HG03432 (cell line): ENCODE measurements around the gene COA7.

Experiments used
- ATAC-seq: cut with Tn5 transposase; IDR thresholded peaks from one replicate; pipeline ENCODE4 v1.9.1; 2021; ENCODE audit warnings: mild to moderate bottlenecking, moderate library complexity; ENCODE audit not compliant: unreplicated experiment

Gene COA7

DNA sequence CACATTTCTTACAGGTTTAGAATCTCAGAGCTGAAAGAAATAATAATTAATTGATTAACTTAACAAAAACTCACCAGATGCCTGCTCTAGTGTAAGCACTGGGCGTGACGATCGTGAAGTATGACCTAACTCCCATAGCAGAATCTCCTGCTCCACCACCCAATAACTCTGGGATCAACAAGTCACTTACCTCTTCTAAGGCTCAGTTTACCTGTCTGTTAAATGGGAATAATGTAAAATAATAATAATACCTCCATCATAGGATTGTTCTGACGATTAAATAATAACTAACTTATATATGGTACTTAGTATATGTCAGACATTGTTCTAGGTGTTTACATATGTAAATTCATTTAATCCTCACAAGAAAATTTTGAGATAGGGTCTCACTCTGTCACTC, 24.6 kb downstream of the COA7 start:
- ATAC-seq: no peak

DNA sequence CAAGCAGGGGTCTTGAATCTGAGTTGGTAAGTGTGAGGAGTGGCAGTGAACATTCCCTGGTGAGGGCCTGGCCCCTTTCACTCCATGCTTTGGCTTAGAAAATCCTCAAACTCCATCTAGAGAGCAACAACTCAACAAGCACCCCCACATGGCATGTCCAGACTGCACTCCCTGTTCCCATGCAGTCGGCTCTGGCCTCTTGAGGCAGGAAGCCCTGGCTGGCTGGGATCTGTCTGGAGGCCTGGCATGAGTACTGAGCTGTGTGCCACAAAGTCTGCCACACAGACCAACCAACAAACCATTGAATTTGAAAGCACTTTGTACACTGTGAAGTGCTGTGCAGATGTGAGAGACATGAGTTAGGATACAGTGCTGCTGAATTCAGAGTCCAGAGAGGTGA, 25.2 kb downstream of the COA7 start:
- ATAC-seq: no peak

DNA sequence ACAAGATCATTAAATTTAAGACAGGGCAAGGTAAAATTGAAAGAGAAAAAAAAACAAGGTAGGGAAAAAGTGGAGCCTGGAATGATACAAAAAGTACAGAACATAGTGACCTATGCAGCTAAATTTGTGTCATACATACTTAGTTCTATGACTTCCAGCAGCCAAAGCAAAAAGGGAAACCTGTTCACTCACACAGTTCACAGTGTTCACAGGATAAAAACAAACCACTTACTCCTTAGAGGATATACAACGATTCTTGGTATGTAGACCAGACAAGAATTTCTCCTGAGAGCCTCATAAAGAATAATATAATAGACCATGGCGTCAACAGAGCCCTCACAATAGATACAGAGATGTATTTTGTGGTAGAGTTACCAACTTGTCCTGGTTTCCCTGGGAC, 27.5 kb downstream of the COA7 start:
- no peak for ATAC-seq

DNA sequence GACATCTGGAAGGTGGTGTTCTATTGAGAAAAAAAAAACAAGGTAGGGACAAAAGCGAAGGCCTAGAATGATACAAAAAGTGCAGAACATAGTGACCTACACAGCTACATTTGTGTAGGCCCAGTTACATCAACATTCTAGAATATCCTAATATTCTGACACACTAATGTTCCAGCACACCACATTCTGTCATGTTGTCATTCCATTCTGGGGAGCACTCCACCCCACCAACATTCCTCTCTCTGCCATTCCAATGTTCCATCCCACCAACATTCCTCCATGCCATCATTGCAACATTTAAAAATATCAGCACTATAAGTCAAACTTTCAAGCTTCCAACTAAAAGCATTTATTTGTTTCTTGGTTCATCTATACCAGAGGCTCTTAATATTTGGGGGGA, 28.5 kb downstream of the COA7 start:
- no peak for ATAC-seq

DNA sequence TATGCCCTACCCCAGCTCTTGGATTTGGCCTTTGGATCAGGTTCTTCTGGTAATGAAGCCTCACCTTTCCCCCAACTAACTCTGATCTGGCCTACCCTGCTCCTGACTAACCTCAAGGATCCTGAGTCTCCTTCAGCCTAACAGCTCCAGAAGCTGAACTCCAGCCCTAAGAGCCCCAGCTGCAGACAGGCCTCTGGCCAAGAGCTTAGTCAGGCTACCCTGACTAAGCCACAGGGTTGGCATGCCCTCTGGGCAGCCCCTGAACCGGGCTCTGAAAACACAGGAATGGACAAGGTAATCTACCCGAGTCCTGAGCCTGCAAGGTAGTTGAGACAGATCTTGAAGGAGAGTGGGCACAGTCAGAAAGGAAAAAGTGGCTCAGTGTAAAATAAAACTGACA, 29.4 kb downstream of the COA7 start:
- ATAC-seq: no peak

DNA sequence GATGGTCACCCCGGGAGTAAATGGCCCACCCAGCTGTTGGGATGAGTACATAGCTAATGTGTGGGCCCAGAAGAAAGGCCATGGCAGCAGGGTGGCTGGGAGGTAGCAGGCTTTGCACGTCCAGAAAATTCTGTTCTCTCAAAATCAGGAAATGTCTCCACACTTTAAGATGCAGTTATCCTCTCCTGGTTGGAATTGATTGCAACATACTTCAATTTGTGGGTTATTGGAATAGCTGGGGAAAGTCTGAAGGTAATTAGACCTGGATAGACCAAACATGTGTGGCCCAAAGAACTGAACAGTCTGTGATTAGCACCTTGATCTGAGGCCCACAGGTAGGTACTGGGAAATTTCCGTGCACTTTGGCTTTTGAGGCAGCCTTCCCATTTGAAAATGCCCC, 30.2 kb downstream of the COA7 start:
- ATAC-seq: no peak

DNA sequence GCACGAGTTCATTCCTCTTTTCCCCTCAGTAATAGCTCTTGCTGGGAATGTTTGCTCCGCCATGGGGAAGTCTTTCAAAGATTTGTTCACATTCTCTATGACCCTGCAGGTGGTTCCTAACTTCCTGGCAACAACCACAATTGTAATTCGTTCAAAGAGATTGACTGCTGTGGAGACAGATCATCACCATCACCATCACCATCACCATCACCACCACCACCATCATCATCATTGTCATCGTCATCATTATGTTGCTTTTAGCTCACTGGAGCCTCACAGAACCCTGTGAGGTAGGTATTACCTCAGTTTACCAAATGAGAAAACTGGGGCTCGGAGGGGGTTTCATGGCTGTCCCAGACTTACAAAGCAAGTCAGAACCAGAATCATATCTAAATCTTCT, 30.9 kb downstream of the COA7 start:
- ATAC-seq: no peak

DNA sequence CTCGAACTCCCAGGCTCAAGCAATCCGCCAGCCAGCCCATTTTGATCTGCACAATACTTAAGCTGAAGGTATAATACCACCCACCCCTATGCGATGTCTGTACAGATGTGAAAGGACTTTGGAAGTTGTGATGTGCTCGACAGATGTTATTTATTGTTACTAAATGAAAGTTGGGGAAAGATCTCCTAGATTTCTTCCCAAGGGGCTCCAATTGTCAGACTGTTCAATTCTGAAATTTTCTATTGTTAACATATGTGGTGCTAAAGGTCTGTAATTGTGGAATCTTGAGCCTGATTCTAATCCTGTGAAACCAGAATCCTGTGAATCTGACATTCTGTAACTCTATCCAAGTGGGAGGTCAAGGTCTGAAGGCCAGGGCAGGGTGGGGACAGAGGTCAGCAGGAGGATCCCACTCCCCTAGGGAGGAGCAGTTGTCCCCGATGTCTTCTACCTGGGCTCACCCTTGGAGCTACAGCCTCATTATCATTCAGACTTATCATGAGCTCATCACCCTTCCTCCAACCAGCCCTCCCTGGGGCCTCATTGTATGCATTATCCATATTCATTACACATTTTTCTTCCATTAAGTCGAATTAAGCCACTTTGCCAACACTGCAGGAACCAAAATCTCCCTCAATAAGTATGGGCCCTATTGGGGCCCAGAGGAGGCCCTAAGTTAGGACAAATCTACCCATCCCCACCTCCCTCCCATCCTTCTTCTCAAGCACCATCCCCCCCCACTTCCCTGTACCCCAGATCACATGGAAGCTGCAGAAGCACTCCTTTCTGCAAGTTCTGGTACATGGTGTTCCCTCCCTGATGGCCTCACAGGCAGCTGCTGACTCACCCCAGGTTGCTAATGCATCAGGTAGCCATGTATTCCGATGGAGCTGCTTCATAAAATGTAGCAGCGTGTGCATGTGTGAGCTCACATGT, 32.9 kb downstream of the COA7 start:
- ATAC-seq: no peak

DNA sequence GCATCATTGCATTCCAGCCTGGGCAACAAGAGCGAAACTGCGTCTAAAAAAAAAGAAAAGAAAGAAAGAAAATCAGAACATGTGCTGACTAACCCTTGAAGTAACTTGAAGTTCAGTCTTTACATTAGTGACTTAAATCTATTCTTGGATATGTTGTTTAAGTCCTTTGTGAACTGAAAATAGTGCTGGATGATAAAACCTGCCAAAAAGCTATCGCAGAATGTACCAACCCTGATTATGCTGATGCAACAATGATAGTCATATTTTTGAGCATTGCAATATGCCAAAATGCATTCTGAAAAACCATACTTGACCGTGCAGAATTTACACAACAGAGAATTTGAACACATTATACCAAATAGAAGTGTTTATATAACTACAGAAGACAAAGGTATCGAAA, 34.4 kb downstream of the COA7 start:
- ATAC-seq: no peak

DNA sequence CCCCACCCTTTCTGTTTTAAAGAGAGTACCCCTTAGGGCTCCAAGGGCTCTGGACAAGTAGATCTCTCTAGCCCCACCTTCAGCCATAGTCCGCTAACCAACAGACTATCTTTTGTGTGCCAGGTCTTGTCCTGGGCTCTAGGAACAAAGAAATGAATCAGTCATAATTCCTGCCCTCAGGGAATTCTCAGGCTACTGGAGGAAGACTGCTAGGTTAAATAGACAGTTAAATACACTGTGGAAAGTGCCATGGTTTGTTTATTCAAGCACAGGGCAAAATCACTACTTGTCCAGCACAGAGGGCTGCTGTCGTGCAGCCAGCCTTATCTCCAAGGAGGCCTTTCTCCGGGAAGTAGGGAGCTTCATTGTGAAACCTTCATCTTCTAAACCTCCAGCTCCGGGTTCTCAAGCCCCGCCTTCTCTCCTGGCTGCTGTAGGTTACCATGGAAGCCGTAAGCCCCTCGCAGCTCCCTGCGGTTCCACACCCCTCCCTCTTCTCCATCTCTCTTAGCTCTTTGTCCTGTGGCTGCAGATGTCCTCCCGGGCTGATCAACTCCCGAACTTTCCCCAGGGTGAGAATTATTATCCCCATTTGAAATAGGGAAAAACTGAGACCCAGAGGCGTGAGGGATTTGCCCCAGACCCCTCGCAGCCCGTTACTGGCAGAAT, 35.4 kb downstream of the COA7 start:
- no peak for ATAC-seq

DNA sequence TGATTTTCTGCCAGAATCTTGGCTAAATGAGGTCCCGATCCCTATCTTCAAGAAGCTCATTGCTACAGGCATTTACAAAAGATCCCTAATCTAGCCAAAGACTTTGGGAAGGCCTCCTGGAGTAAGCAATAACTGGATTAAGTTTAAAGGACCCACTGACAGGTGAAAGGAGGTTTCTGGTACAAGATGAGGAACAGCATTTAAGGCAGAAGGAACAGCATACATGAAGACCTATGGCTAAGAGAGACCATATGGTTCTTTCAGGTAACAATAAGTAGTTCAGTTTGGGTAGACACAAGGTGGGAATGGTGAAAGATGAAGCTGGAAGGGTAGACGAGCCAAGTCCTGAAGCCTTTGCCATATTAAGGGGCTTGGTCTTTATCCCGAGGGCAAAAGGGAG, 37.3 kb downstream of the COA7 start:
- ATAC-seq: no peak

DNA sequence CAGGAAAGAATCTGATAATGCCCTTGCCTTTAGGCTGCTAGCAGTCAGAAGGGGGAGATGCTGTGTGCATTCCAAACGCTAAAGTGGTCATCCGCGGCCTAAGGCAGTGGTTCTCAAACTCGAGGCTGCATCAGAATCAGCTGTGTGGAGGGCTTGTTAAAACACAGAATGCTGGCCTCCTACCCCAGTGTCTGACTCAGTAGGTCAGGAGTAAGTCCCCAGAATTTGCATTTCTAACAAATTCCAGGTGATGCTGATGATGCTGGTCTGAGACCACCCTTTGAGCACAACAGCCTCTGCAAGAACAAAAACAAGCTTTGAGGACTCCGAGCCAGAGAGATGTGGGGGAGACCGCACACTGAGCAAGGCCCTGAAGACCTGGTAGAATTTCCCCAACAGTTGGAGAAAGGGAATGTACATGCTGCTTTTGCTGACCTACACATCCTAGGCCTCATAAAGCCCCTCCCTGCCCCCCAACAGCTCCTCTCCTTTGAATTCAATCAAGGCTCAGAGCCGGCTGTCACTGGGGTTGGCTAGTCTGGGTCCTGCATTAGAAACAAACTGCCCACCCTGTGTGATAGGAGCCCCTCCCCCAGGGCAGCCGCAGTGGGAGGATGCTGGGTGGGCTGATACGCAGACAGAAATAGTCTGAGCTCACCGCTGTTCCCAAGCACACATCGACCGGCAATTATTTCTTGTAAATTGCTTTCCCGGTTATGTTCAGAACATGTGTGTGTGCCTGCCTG, 38.1 kb downstream of the COA7 start:
- ATAC-seq: no peak

DNA sequence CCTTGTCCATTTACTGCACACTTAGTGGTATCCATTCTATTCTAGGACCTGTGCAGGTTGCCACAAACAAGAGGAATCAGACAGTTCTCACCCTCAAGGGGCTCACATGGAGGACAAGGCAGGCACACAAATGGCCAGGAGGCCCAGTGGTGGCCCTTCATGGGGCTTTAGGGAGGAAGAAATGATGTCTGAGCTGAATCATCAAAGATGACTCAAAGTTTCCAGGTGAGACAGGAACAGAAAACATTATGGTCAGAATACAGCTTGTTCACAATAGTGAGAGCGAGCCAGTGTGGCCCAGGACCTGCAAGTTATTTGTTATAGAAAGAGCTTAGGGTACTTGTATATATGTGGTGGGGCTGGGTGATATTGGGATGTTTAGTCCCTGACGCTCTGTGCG, 38.8 kb downstream of the COA7 start:
- peak; percentile 80 for ATAC-seq

DNA sequence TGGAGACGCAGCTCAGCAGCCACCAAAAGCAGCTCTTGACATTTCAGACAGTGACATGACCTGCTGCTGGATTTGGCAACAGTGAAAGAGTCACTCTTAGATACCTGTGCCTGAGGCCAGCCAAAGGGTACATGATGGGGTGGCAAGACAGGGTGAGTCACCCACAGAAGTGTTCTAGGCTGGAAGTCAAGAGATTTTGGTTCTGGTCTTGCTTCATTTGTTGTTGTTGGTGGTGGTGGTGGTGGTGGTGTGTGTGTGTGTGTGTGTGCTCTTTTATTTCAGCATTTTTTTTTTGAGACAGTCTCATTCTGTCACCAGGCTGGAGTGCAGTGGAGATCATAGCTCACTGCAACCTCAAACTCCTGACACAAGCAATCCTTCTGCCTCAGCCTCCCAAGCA, 39.4 kb downstream of the COA7 start:
- ATAC-seq: no peak

DNA sequence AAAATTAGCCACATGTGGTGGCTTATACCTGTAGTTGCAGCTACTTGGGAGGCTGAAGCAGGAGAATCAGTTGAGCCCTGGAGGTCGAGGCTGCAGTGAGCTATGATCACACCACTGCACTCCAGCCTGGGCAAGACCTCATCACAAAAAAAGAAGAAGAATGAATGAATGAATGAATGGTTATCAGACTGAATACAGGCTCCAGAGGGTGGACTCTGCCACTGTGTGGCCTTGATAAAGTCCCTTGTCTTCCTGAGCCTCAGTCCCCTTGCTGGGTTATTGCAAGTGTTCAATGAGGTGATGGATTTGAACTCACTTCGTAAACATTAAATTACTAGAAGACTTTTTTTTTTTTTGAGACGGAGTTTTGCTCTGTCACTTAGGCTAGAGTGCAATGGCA, 40.4 kb downstream of the COA7 start:
- ATAC-seq: no peak

DNA sequence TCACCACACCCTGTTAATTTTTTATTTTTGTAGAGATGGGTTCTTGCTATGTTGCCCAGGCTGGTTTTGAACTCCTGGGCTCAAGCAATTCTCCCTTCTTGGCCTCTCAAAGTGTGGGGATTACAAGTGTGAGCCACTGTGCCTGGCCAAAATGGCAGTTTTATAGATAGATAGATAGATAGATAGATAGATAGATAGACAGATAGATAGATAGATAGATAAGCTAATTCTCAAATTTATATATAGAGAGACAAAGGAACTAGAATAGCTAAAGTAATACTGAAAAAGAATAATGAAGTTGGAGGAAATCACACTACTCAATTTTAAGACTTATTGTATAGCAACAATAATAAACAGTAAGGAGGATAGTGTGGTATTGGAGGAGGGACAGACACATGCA, 44.1 kb downstream of the COA7 start:
- no peak for ATAC-seq

DNA sequence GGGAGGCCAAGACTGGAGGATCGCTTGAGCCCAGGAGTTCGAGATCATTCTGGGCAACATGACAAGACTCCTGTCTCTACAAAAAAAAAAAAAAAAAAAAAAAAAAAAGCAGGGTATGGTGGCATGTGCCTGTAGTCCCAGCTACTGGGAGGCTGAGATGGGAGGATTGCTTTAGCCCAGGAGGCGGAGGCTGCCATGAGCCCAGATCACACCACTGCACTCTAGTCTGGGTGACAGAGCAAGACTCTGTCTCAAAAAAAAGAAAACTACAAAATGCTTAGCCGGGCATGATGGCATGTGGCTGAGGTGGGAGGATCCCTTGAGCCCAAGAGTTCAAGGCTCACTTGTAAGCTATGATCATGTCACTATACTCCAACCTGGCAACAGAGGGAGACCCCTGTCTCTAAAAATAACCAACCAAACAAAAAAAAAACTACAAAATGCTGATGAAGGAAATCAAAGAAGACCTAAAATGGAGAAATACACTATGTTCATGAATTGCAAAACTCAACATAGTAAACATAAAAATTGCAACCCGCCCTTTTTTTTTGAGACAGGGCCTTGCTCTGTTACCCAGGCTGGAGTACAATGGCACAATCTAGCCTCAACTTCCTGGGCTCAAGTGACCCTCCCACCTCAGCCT, 44.8 kb downstream of the COA7 start:
- ATAC-seq: no peak

DNA sequence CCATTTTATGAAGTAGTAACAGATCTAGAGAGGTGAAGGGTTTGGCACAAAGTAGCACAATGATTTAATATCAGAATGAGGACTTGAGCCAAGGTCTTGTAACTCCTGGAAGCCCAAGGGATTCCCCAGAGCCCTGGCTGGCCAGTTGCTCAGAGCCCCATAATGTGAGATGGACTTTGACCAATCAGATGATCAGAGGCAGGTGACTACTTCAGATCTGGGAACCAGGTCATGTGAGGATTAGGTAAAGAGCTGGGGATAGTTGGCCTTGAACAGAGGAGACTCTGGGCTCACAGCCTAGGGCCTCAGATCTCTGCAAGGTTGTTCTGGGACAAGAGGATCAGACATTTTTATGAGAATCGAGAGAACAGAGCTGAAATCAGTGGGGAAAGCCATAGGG, 46.2 kb downstream of the COA7 start:
- ATAC-seq: no peak

DNA sequence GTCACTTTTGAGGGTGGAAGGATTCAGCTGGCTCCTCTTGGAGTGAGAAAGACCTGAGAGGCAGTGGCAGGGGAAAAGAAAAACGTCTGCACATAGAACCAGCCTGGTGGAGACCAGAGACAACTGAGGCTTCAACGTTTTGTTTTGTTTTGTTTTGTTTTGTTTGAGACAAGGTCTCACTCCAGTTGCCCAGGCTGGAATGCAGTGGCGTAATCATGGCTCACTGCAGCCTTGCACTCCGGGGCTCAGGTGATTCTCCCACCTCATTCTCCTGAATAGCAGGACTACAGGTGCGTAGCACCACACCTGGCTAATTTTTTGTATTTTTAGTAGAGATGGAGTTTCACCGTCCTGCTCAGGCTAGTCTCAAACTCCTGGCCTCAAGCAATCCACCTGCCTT, 52.9 kb downstream of the COA7 start:
- ATAC-seq: no peak

DNA sequence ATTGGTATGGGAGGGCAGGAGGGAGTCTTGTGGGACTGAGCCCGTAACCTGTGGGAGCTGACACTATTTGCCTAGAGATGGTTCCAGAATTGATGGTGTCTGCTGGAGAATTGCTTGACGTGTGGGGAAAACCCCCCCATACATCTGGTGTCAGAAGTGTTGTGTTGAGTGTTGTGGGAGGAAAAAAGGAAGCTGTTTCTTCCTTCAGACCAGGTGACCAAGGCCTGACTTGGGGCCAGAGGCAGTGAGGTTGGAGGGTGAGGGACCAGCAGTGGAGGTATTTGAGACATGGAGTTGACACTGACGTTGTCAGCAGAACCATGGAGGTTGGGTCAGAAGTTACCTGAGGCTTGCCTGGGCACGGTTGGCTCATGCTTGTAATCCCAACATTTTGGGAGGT, 56.8 kb downstream of the COA7 start:
- ATAC-seq: no peak

DNA sequence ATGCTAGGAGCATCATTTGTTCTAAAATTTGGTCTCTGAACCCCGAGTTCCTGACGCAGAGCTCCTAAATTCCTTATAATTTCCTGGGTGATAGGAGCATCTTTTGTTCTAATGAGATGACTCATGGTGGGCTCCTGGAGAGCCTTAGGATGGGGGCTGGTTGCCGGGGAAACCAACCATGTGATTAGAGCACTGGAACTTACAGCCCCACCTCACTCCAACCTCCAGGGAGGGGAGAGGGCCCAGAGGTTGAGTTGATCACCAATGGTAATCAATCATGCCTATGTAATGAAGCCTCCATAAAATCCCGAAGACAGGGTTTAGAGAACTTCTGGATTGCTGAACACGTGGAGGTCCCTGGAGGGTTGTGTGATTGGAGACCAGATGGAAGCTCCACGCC, 57.5 kb downstream of the COA7 start:
- ATAC-seq: no peak
